Pons (tissue), 1 donor: Measurements from ENCODE around the gene CDO1.
A peak's percentile ranks its signal among the peaks of the same experiment; 100 is the strongest.

Source experiments
- DNase-seq: peaks from one replicate; pipeline ENCODE4 v3.0.0-alpha.2; 2016; ENCODE audit warnings: low spot score

The CDO1 gene

DNA sequence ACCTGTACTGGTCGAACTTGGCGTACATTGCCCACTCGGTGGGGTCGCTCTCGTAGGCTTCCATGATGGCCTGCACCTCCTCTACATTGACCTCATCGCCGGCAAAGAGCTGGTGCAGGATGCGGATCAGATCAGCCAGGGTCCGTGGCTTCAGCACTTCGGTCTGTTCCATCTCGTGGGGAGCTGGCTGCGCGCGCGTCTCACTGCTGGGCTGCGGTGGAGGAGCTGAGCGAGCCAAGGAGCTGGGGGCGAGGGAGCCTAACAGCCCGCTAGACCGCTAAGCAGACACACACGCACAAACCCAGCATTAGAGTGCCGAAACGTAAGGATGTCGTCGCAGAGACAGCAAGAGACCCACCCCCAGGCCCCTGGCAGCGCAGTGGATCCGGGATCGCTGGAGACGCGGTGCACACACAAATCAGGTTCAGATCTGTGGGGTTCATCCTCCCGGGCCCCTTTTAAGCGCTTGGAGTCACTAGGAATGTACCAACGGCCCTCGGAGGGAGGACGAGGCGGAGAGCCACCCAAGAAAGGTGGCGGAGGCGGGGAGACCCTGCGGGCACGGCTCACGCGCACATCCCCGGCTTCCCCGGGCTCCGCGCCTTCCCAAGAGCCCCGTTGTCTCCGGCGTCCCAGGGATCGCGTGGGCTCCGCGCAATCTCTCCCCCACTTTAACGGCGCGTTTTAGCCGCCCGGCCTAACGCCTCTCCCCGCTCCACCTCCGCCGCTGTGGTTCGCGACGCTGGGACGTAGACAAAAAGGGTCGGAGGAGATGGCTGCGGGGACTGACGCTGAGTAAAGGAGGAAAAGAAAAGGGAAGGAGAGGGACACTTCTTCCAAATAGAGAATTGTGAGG, at the start of gene CDO1:
Gene CDO1, minus strand, starts transcription at position 434 of the 856 bp plus-strand sequence. Its CDS starts 262 bp downstream, at position 172.
- DNase-seq: peak; percentile 61

- no peak for DNase-seq
Measured at GRCh38 chr5:115859378-115859777, 42.9 kb upstream of the CDO1 start.

GRCh38 chr5:115858396-115858795, 41.9 kb upstream of the CDO1 start:
- no peak for DNase-seq

GRCh38 chr5:115857626-115858349, 41.3 kb upstream of the CDO1 start:
- DNase-seq: no peak

GRCh38 chr5:115857057-115857479, 40.6 kb upstream of the CDO1 start:
- no peak for DNase-seq

- DNase-seq: no peak
Measured at GRCh38 chr5:115855959-115856358, 39.5 kb upstream of the CDO1 start.

DNA sequence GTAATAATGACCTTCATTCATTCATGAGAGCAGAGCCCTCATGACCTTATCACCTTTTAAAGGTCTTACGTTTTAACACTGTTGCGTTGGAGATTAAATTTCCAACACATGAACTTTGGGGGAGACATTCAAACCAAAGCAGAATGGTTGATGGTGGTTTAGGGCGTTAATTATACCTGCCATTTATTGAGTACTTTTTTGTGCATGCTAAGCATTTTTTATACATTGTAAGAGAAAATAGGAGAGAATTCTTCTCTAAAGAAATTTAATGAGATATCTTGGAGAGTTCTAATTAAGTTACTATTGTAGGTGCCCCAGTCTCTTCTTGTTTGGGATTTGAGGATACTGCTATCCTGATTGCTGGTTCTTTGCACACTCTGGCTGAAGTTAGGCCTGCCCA, 37.7 kb upstream of the CDO1 start:
- no peak for DNase-seq

DNA sequence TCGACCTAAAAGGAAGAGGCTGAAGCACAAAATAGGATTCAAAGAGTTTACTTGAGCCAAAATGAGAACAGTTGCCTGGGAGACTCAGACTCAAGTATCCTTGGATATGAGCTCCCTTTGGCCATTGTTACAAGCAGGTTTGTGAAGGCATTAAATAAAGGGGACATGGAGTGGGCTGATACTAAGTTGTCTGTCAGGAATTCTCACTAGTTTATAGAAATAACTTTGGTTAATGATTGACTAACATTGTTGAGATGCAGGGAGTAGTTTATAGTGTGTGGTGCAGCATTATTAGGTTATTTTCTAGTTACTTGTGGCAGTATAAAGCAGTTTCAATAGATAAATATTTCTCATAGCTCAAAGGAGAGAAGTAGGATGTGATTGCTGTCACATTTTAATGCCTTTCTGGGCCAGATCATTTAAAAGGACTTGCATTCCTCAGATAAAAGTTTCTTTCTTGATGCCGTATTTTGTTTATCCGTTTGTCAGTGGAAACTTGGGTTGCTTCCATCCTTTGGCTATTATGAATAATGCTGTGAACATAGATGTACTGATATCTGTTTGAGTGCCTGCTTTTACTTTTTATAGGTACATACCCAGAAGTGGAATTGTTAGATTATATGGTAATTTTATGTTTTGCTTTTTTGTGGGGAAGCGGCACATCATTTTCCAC, 34.4 kb upstream of the CDO1 start:
- DNase-seq: peak; percentile 46

GRCh38 chr5:115849258-115849798, 32.9 kb upstream of the CDO1 start:
- no peak for DNase-seq

- no peak for DNase-seq
Measured at GRCh38 chr5:115847290-115847689, 30.8 kb upstream of the CDO1 start.

DNA sequence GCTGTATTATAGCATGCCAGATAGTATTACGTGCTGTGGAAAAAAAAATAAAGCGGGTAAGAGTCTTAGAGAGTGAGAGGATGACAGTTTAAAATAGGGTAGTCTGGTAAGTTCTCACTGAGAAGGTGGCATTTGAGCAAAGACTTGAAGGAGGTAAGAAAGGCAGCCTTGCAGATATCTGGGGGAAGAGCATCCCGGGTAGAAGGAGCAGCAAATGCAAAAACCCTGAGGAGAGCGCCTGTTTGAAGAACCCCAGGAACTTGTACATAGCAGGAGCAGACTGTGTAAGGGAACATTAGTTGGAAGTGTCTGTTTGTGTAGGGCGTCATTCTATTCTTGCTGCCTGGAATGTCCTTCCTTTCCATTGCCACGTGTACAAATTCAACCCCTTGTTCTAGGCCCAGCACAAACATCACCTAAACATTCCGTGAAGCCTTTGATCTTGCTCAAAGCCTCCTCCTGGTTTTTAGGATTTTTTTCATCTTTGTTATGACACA, 27.9 kb upstream of the CDO1 start:
- no peak for DNase-seq

DNA sequence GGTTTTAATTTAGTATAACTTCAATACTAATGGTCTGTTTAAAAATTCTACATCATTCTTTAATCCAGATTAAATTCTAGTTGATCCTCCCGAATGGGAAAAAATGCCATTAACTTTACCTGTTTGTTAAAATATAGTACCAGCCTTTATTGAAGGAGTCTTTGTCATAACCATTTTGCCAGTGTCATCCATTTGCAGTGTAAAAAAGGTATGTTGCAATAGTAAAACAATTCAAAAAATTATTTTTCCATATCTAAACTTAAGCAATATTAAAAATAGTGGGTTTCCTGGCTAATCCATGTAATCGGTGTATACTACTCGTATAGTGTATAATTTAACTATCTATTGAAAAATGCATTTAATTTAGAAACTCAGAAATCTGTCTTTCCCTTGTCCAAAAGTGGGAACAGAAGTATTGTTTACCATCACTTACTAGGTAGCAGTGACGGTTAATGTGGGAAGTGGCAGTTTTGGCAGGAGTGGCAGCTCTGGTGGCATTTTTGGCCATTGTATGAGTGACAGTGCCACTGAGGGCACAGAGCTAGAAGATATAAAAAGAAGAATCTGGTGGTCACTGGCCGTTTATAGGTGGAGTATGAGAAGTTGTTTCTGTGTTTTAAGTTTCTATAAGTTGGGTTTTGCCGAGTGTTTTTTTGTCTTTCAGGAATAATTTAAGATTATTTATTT, 27.1 kb upstream of the CDO1 start:
- no peak for DNase-seq

GRCh38 chr5:115842952-115843351, 26.5 kb upstream of the CDO1 start:
- DNase-seq: no peak

GRCh38 chr5:115842089-115842935, 25.9 kb upstream of the CDO1 start:
- peak; percentile 34 for DNase-seq

DNA sequence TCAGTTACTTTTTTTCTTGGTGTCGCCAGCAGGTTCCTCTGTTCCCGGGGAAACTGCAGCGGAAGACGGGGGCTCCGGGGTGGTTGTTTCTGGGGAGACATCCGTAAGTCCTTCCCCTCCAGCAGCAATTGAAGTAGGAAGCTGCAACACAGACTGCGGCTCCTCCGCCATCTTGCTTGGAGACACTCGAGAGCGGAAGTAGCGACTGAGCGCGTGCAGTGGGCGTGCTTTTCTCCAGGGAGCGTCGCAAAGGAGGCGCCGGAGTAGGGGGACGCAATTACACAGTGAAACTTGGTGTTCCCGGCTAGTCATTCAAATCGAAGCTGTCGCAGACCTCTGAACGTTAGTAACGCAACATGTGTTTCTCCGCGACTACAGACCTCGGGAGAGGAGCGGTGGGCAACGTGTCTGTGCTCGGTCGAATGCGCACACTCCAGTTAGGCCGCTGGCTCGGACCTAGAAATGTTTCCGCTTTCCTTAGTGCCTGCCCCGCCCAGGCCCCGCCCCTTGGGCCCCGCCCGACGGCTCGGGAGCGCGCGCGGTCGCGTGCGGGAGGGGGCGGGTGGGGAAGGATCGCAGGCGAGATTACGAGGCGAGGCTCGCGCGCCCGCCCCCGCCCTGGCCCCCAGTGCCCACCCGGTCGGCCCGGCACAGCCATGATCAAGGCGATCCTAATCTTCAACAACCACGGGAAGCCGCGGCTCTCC, 25.1 kb upstream of the CDO1 start, which contains the start of the genes AP3S1 and ATG12:
Gene AP3S1, plus strand, starts transcription at position 554 of the 707 bp plus-strand sequence. Its CDS starts 103 bp downstream, at position 657.
Gene ATG12, minus strand, starts transcription at position 184 of the 707 bp plus-strand sequence. Its CDS starts 13 bp downstream, at position 171.
- DNase-seq: peak; percentile 95

GRCh38 chr5:115840873-115841272, 24.4 kb upstream of the CDO1 start:
- DNase-seq: no peak

DNA sequence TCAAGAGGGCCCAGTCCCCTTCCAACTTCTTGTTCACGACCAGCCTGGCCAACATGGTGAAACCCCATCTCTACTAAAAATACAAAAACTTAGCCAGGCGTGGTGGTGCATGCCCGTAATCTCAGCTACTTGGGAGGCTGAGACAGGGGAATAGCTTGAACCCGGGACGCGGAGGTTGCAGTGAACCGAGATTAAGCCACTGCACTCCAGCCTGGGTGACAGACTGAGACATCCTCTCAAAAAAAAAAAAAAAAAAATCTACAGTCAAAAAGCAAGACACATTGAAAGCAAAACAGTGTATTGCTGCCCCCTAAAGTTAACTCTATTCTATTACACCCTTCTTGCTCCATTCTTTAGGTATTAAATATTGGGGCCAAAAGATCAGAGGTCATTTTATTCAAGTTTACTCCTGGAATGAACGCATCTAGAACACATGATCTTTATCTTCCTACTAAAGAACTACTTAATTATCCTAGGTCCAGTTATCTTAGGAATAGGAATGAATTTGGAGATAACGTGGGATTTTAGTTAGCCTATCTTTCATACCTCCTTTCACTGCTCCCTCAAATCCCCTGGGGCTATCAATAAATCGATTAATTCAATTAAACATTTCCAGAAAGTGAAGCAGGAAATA, 22.5 kb upstream of the CDO1 start:
- DNase-seq: peak; percentile 74

DNA sequence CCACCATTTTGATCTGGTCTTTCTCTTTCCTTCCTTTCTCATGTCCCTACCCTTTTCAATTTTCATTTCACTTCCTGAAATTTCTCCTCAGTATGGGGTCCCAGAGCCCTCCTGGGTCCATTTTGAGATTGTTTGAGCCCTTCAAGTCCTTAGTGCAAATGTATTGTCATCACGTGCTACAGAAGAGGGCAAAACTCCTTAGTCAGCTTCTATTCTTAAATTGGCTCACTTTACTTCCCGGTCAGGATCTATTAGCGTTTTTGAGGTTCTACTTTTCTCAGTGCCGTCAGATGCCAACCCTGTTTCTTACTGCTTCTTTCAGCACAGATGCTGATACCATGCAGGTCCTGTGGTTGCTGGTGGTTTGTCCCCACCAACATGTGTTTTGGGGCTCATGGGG, 19.0 kb upstream of the CDO1 start:
- DNase-seq: no peak

- DNase-seq: peak; percentile 72
Measured at GRCh38 chr5:115831163-115831768, 14.8 kb upstream of the CDO1 start.
